A549 (cell line): Measurements from ENCODE around the gene NFIX. TPM values are rescaled to one million over a fixed set of nuclear protein-coding genes. Genes with fewer than 3 reads are reported as not detected.

ENCODE experiments used
- ATAC-seq, 2 experiments: fragments of 200-7000 bp in 1 of 2; fragments of >200 bp in 1 of 2; cut with Nextera tagmentation in 1 of 2; cut with Tn5 transposase in 1 of 2; 3 replicates each; pipeline versions ENCODE4 v1.8.0 to v1.9.1; 2018 to 2020; ENCODE audit warnings: mild to moderate bottlenecking in 1 of 2, moderate library complexity in 1 of 2
- CTCF ChIA-PET: fragments of 300-600 bp; sonication (Branson Sonifier 250); formaldehyde crosslinking; extraction: SDS; loops from one replicate; lab custom pipeline; 2021; ENCODE audit warnings: antibody characterized with exemption, inconsistent platforms; lab: Yijun Ruan, JAX
- POLR2A ChIA-PET: fragments of 350-600 bp; formaldehyde crosslinking; extraction: SDS; loops from one replicate; lab custom pipeline; 2021; ENCODE audit warnings: antibody characterized with exemption, inconsistent platforms; lab: Yijun Ruan, JAX
- DNase-seq, 2 experiments: peaks; one replicate each; pipeline versions ENCODE4 v3.0.0 to v3.0.0-alpha.2; 2011 to 2016; ENCODE audit warnings: low read depth in 1 of 2, low spot score in 1 of 2
- FAIRE-seq: peaks from 2 replicates; lab custom pipeline; 2011; peaks lifted over from hg19 to GRCh38; lab: Jason Lieb, UNC
- H3K27ac ChIP-seq, 2 experiments: fragments of >200 bp; sonication (Bioruptor Twin); formaldehyde crosslinking; 3 replicates each; pipeline ENCODE4 v1.5.1; 2016 to 2017
- H3K4me1 ChIP-seq: fragments of >200 bp; sonication (Bioruptor Twin); formaldehyde crosslinking; 3 replicates; pipeline ENCODE4 v1.6.1; 2016
- H3K4me2 ChIP-seq: fragments of >200 bp; sonication (Bioruptor Twin); formaldehyde crosslinking; 3 replicates; pipeline ENCODE4 v1.6.1; 2016
- H3K4me3 ChIP-seq: fragments of >200 bp; sonication (Bioruptor Twin); formaldehyde crosslinking; 3 replicates; pipeline ENCODE4 v1.5.1; 2016
- H3K9me3 ChIP-seq: fragments of >200 bp; sonication (Bioruptor Twin); formaldehyde crosslinking; 3 replicates; pipeline ENCODE4 v1.6.1; 2016
- CHD2 ChIP-seq: fragments of 150-350 bp; IDR thresholded peaks from 2 replicates; pipeline ENCODE4 v1.6.1; 2014; ENCODE audit warnings: low read length; ENCODE audit not compliant: partially characterized antibody
- FOXS1 ChIP-seq: fragments of 250-450 bp; sonication (Bioruptor Pico); IDR thresholded peaks from 2 replicates; pipeline ENCODE4 v1.5.0; 2020; ENCODE audit warnings: mild to moderate bottlenecking, moderate library complexity
- GATA3 ChIP-seq: IDR thresholded peaks from 2 replicates; pipeline ENCODE4 v1.6.1; 2012; ENCODE audit warnings: borderline replicate concordance
- HOXA7 ChIP-seq: fragments of 250-450 bp; sonication (Bioruptor Pico); IDR thresholded peaks from 2 replicates; pipeline ENCODE4 v1.5.0; 2020; ENCODE audit warnings: mild to moderate bottlenecking, moderate library complexity
- HOXB13 ChIP-seq: fragments of 250-450 bp; sonication (Bioruptor Pico); IDR thresholded peaks from 2 replicates; pipeline ENCODE4 v1.5.0; 2020; ENCODE audit warnings: low read depth, mild to moderate bottlenecking, moderate library complexity
- JUN ChIP-seq, 2 experiments: fragments of >200 bp; sonication (Bioruptor Twin); formaldehyde crosslinking; IDR thresholded peaks; 2 replicates in 1 of 2; 3 replicates in 1 of 2; pipeline ENCODE4 v1.6.1; 2016 to 2017
- JUNB ChIP-seq: fragments of >200 bp; sonication (Bioruptor Twin); formaldehyde crosslinking; IDR thresholded peaks from 2 replicates; pipeline ENCODE4 v1.6.1; 2016
- KDM1A ChIP-seq: fragments of 200-600 bp; sonication (generic); IDR thresholded peaks from 2 replicates; pipeline ENCODE4 v1.6.1; 2016; ENCODE audit warnings: low read depth, mild to moderate bottlenecking
- MAZ ChIP-seq: fragments of 150-350 bp; IDR thresholded peaks from 2 replicates; pipeline ENCODE4 v1.6.1; 2014; ENCODE audit warnings: antibody characterized with exemption, low read depth, low read length, borderline replicate concordance
- MYC ChIP-seq: IDR thresholded peaks from 2 replicates; pipeline ENCODE4 v1.6.1; 2012; ENCODE audit warnings: mild to moderate bottlenecking, inconsistent platforms, low read length, improper control_type of control experiment, borderline replicate concordance
- NPAS2 ChIP-seq: fragments of 250-450 bp; sonication (Bioruptor Pico); IDR thresholded peaks from 2 replicates; pipeline ENCODE4 v1.8.0; 2022; ENCODE audit warnings: mild to moderate bottlenecking, moderate library complexity, borderline replicate concordance
- RAD21 ChIP-seq, 2 experiments: fragments of >200 bp in 1 of 2; sonication (Bioruptor Twin) in 1 of 2; formaldehyde crosslinking in 1 of 2; IDR thresholded peaks in 1 of 2; conservative IDR thresholded peaks in 1 of 2; 2 replicates in 1 of 2; 3 replicates in 1 of 2; pipeline ENCODE4 v1.6.1; 2012 to 2018; ENCODE audit warnings: inconsistent platforms in 1 of 2
- RARB ChIP-seq: fragments of 250-450 bp; sonication (Bioruptor Pico); IDR thresholded peaks from 2 replicates; pipeline ENCODE4 v1.8.0; 2021; ENCODE audit warnings: mild to moderate bottlenecking, moderate library complexity
- ZC3H11A ChIP-seq: fragments of 450-650 bp; IDR thresholded peaks from 2 replicates; pipeline ENCODE4 v1.6.1; 2014; ENCODE audit warnings: antibody characterized with exemption, mild to moderate bottlenecking
- ZNF302 ChIP-seq: fragments of 250-450 bp; sonication (Bioruptor Pico); IDR thresholded peaks from 2 replicates; pipeline ENCODE4 v1.9.0; 2021; ENCODE audit warnings: inconsistent platforms, mild to moderate bottlenecking, moderate library complexity
- WGBS: methylation state at CpG from one replicate; pipeline ENCODE4 v1.1.6; 2017; ENCODE audit errors: missing lambda C conversion rate; 5-methylcytosine and 5-hydroxymethylcytosine counted together
- polyA plus RNA-seq, 4 experiments: library from polyadenylated mRNA; depleted of rRNA in 3 of 4; stranded (reverse); fragments of >200 nt; fragmentation: RNase III in 1 of 4; extraction: RNeasy Plus Mini Kit Qiagen cat#74134 plus additional on column Dnase treatment in 1 of 4; gene quantifications; 2 replicates in 3 of 4; 3 replicates in 1 of 4; pipeline ENCODE4 v1.2.3, GENCODE V29; 2011 to 2017
- TF ChIP-seq, protein P1 (sequence below): fragments of >200 bp; sonication (Bioruptor Twin); formaldehyde crosslinking; IDR thresholded peaks from 2 replicates; pipeline ENCODE4 v1.6.1; 2016
- TF ChIP-seq, protein P2 (sequence below): fragments of >200 bp; sonication (Bioruptor Twin); formaldehyde crosslinking; IDR thresholded peaks from 3 replicates; pipeline ENCODE4 v1.5.1; 2016
- TF ChIP-seq, protein P3 (sequence below): IDR thresholded peaks from 2 replicates; pipeline ENCODE4 v1.6.1; 2012; ENCODE audit warnings: low read depth, borderline replicate concordance

Gene NFIX
- polyA plus RNA-seq, 2 of the 4 experiments (the other 2 are of a cell fraction), result 0.52 to 3.0 TPM

DNA sequence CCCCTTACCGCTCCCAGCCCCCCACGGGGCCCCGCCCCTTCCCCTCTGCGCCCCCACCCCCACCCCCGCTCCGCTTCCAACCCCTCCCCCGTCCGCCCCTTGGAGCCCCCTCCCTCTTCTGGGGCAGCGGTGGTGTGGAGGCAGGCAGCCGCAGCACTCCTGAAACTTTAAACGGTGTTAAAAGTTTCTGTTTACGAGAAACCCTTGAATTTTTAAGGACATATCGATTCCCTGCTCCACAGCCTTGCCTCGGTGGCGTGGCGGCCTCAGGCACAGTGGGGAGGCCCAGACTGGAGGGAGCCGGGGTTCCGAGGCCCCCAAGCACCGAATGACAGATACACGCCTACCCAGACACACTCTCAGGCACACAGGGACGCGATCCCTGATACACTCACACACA lies 4.8 kb upstream of the NFIX start:
- no peak overlapping the region for H3K4me3 ChIP-seq
- POLR2A ChIA-PET, result no interaction called here
- CTCF ChIA-PET, result interaction anchor here (0.6 to 1.0 kb wide), 3 partner anchors 64 to 165 kb away, joined by 3 to 4 read pairs (median 3); no protein-coding TSS in a partner anchor

DNA sequence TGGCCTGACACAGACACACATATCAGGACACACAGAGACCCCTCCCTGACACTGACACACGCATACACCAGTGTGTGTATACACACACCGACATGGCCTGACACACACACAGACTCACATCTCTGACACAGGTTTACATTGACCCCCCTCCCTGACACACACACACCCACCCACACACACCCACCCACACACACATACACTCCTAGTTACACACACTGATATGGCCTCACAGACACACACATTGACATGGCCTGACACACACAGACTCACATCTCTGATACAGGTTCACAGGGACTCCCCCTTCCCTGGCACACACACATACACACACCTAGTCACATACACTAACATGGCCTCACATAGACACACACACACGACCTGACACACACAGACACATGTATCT lies 4.4 kb upstream of the NFIX start:
- no peak for FAIRE-seq
- CTCF ChIA-PET, result no interaction called here
- POLR2A ChIA-PET, result no interaction called here
- ATAC-seq, result no peak
- WGBS, result 67% methylated on average over 3 of the region's 3 CpGs
- TF ChIP-seq MYC, result no peak
- no peak for TF ChIP-seq JUN (IDR thresholded peaks at IDR 0.05)
- no peak for TF ChIP-seq RAD21 (conservative IDR thresholded peaks at IDR 0.05 in 1 of 2, IDR thresholded peaks at IDR 0.05 in 1 of 2)
- TF ChIP-seq, protein P1, sequence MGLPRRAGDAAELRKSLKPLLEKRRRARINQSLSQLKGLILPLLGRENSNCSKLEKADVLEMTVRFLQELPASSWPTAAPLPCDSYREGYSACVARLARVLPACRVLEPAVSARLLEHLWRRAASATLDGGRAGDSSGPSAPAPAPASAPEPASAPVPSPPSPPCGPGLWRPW, result no peak
- no peak for TF ChIP-seq HOXA7 (CRISPR knock-in tag)
- TF ChIP-seq HOXB13, result no peak
- no peak for TF ChIP-seq NPAS2
- TF ChIP-seq RARB, result no peak
- no peak for TF ChIP-seq FOXS1 (CRISPR knock-in tag)
- no peak overlapping the region for H3K27ac ChIP-seq
- H3K4me3 ChIP-seq, result no peak overlapping the region
- no peak overlapping the region for H3K4me2 ChIP-seq
- no peaks in the 10 kb centered on the region for H3K4me1 ChIP-seq
- DNase-seq, result no peak
- no peaks in the 10 kb centered on the region for H3K9me3 ChIP-seq

More for the DNA sequence above, 4.8 kb upstream of the NFIX start:
- Histone ChIP-seq H3K27ac (no peak overlapping the region), H3K9me3 (no peaks in the 10 kb centered on the region), H3K4me2 (no peak overlapping the region), H3K4me1 (no peaks in the 10 kb centered on the region)
- 83% methylated on average over 12 of the region's 22 CpGs for WGBS
- TF ChIP-seq, protein P2, sequence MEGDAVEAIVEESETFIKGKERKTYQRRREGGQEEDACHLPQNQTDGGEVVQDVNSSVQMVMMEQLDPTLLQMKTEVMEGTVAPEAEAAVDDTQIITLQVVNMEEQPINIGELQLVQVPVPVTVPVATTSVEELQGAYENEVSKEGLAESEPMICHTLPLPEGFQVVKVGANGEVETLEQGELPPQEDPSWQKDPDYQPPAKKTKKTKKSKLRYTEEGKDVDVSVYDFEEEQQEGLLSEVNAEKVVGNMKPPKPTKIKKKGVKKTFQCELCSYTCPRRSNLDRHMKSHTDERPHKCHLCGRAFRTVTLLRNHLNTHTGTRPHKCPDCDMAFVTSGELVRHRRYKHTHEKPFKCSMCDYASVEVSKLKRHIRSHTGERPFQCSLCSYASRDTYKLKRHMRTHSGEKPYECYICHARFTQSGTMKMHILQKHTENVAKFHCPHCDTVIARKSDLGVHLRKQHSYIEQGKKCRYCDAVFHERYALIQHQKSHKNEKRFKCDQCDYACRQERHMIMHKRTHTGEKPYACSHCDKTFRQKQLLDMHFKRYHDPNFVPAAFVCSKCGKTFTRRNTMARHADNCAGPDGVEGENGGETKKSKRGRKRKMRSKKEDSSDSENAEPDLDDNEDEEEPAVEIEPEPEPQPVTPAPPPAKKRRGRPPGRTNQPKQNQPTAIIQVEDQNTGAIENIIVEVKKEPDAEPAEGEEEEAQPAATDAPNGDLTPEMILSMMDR, result no peak
- TF ChIP-seq GATA3, result no peak
- ATAC-seq (no peak), FAIRE-seq (no peak), DNase-seq (no peak)

DNA sequence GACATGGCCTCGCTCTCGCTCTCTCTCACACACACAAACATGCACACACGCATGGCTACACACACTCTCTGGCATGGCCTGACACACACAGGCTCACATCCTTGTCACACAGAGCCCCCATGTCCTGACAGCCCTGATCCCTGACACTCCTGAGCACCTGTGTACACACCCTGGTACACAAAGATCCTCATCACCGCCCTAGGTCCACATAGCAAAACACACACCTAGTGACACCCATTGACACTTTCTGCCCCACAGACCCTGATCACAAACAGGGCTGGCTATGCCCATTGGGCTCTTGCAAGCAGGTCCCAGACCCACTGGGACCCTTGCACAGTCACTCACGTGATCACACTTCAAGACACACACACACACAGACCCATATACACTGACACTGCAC lies 4.0 kb upstream of the NFIX start:
- Histone ChIP-seq H3K27ac (no peak overlapping the region), H3K4me3 (no peak overlapping the region), H3K4me1 (no peaks in the 10 kb centered on the region), H3K9me3 (no peaks in the 10 kb centered on the region), H3K4me2 (no peak overlapping the region)
- ATAC-seq, result no peak
- DNase-seq, result no peak
- WGBS, result 83% methylated on average over 5 of the region's 5 CpGs
- TF ChIP-seq CHD2, result no peak
- TF ChIP-seq KDM1A, result no peak
- no peak for TF ChIP-seq FOXS1 (CRISPR knock-in tag)
- TF ChIP-seq, protein P3, sequence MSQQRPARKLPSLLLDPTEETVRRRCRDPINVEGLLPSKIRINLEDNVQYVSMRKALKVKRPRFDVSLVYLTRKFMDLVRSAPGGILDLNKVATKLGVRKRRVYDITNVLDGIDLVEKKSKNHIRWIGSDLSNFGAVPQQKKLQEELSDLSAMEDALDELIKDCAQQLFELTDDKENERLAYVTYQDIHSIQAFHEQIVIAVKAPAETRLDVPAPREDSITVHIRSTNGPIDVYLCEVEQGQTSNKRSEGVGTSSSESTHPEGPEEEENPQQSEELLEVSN, result no peak
- no peak for TF ChIP-seq MYC
- no peak for TF ChIP-seq MAZ
- no peak for TF ChIP-seq ZNF302 (CRISPR knock-in tag)
- POLR2A ChIA-PET, result no interaction called here
- no peak for FAIRE-seq
- CTCF ChIA-PET, result interaction anchor here (0.6 to 0.7 kb wide), 3 partner anchors 103 to 490 kb away, joined by 3 read pairs; no protein-coding TSS in a partner anchor

DNA sequence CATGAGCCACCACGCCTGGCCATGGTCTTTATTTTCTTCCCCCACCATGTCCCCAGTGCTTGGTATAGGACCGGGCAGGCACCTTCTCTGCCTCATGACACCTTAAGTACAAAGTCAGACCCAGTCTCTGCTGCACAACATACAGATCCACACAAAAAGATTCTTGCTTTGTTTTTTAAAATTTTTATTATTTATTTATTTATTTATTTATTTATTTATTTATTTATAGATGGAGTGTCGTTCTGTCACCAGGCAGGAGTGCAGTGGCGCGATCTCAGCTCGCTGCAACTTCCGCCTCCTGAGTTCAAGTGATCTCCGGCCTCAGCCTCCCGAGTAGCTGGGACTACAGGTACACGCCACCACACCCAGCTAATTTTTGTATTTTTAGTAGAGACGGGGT lies 2.5 kb upstream of the NFIX start:
- ChIA-PET CTCF (interaction anchor here (1.1 to 1.7 kb wide), 3 partner anchors 9 to 69 kb away, joined by 4 to 5 read pairs (median 5); no protein-coding TSS in a partner anchor), POLR2A (interaction anchor here (1.0 kb wide), 1 partner anchor 160 kb away, joined by 3 read pairs; no protein-coding TSS in a partner anchor)
- 92% methylated on average over 11 of the region's 11 CpGs for WGBS
- ATAC-seq (no peak), FAIRE-seq (no peak), DNase-seq (no peak)
- H3K27ac ChIP-seq, result no peak overlapping the region
- H3K4me2 ChIP-seq, result no peak overlapping the region
- H3K4me1 ChIP-seq, result no peaks in the 10 kb centered on the region
- TF ChIP-seq ZC3H11A (peak; percentile 48), JUNB (no peak)
- no peaks in the 10 kb centered on the region for H3K9me3 ChIP-seq
- no peak overlapping the region for H3K4me3 ChIP-seq
